Fibroblast of skin of scalp (primary cell): ENCODE results near the gene COG5.
"Not testable (repeated sequence)": the region's sequence is repeated elsewhere in the genome, so short reads cannot be mapped to it uniquely, and the experiment has no call there.

Experiments used
- DNase-seq: peaks from one replicate; pipeline ENCODE4 v3.0.0-alpha.2; 2013

Gene COG5

GRCh38 chr7:107262857-107263256 lies 300.9 kb downstream of the COG5 start:
- peak; percentile 6 for DNase-seq

- DNase-seq: no peak
These were observed 305.0 kb downstream of the COG5 start for GRCh38 chr7:107258737-107259136.

GRCh38 chr7:107255602-107256001 lies 308.1 kb downstream of the COG5 start:
- DNase-seq: no peak

- no peak for DNase-seq
These were observed 309.2 kb downstream of the COG5 start for GRCh38 chr7:107254398-107254985.

GRCh38 chr7:107253599-107253998 lies 310.1 kb downstream of the COG5 start:
- DNase-seq: no peak

GRCh38 chr7:107251963-107252362 lies 311.8 kb downstream of the COG5 start:
- no peak for DNase-seq

- no peak for DNase-seq
These were observed 315.0 kb downstream of the COG5 start for GRCh38 chr7:107248551-107249316.

- not testable (repeated sequence) for DNase-seq
These were observed 316.9 kb downstream of the COG5 start for GRCh38 chr7:107246836-107247235.

GRCh38 chr7:107244613-107245012 lies 319.1 kb downstream of the COG5 start:
- no peak for DNase-seq

GRCh38 chr7:107242267-107242666 lies 321.5 kb downstream of the COG5 start:
- no peak for DNase-seq

- no peak for DNase-seq
These were observed 326.3 kb downstream of the COG5 start for GRCh38 chr7:107237451-107237850.

- DNase-seq: no peak
These were observed 326.9 kb downstream of the COG5 start for GRCh38 chr7:107236862-107237261.

GRCh38 chr7:107234436-107234835 lies 329.3 kb downstream of the COG5 start:
- no peak for DNase-seq

- DNase-seq: no peak
These were observed 329.7 kb downstream of the COG5 start for GRCh38 chr7:107233981-107234380.

- DNase-seq: no peak
These were observed 330.5 kb downstream of the COG5 start for GRCh38 chr7:107233174-107233573.

- peak; percentile 73 for DNase-seq
These were observed 331.1 kb downstream of the COG5 start for GRCh38 chr7:107232568-107233090.

- DNase-seq: peak; percentile 51
These were observed 333.4 kb downstream of the COG5 start for GRCh38 chr7:107230334-107230733.

GRCh38 chr7:107228291-107228690 lies 335.4 kb downstream of the COG5 start:
- DNase-seq: no peak

GRCh38 chr7:107224374-107225223 lies 339.1 kb downstream of the COG5 start:
- DNase-seq: no peak

GRCh38 chr7:107220806-107221205 lies 342.9 kb downstream of the COG5 start:
- not testable (repeated sequence) for DNase-seq

- no peak for DNase-seq
These were observed 343.4 kb downstream of the COG5 start for GRCh38 chr7:107220356-107220755.

- DNase-seq: no peak
These were observed 344.0 kb downstream of the COG5 start for GRCh38 chr7:107219563-107220244.

- no peak for DNase-seq
These were observed 349.8 kb downstream of the COG5 start for GRCh38 chr7:107213945-107214344.
